Duodenal mucosa (tissue), 2 donors: ENCODE results near the gene ZNF536.

Experiments
- H3K27ac ChIP-seq: one replicate; pipeline ENCODE4 v1.7.0; 2013; ENCODE audit warnings: low read depth, low read length
- H3K27me3 ChIP-seq, 2 donors: one replicate each; pipeline ENCODE4 v1.7.0; 2013; ENCODE audit warnings: low read length in 2 of 2, control low read depth in 1 of 2; ENCODE audit not compliant: insufficient read depth in 2 of 2, control insufficient read depth in 1 of 2
- H3K36me3 ChIP-seq, 2 donors: one replicate each; pipeline ENCODE4 v1.7.0; 2013; ENCODE audit warnings: low read length in 2 of 2, control low read depth in 1 of 2; ENCODE audit not compliant: insufficient read depth in 2 of 2, control insufficient read depth in 1 of 2
- H3K4me1 ChIP-seq, 2 donors: one replicate each; pipeline ENCODE4 v1.7.0; 2013; ENCODE audit warnings: low read length in 2 of 2, control low read depth in 1 of 2; ENCODE audit not compliant: insufficient read depth in 2 of 2, control insufficient read depth in 1 of 2
- H3K4me3 ChIP-seq, 2 donors: one replicate each; pipeline ENCODE4 v1.7.0; 2013; ENCODE audit warnings: low read length in 2 of 2, low read depth in 1 of 2
- H3K9ac ChIP-seq, 2 donors: one replicate each; pipeline ENCODE4 v1.7.0; 2013; ENCODE audit warnings: low read length in 2 of 2, low read depth in 1 of 2
- H3K9me3 ChIP-seq, 2 donors: one replicate each; pipeline ENCODE4 v1.7.0; 2013; ENCODE audit warnings: low read length in 2 of 2, control low read depth in 1 of 2; ENCODE audit not compliant: control insufficient read depth in 1 of 2

Gene ZNF536

GRCh38 chr19:30332445-30333234 is 39.5 kb upstream of the ZNF536 start:
- H3K9me3 ChIP-seq = no peaks in the 10 kb centered on the region
- no peak overlapping the region for H3K27ac ChIP-seq
- H3K9ac ChIP-seq = no peak overlapping the region

DNA sequence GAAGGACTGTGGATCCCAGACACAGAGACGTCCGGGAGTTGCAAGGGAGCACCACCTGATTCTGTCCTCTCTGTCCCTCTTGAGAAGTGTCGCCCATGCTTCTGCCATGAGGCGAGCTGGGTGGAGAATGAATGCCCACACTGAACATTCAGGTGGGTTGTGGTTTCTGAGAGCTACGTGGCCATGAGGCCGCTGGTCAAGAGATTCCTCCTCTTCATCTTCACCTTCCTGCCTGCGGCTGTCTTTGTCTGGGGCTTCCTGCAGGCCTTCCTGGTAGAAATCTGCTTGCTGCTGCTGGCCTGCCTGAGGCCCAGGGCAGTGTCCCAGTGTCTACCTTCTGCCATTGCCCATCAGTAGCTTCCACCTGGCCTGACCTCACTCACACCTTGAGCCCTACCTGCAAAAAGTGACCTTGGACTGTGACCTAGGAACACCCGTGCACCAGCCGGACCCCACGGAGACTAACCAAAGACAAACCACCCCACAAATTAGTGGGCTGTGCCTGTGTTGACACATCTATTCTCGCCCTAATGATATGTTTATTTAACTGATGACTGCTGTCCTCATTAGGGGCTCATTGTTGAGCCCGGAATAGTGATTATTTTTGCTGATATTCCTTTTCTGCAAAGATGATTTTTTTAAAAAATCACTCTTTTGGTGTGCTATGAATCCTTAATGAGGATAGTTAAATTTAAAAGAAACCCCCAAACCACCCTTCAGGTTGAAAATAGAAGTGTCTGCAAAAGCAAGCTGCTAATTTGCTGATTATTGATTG is 38.7 kb upstream of the ZNF536 start:
- Histone ChIP-seq H3K4me1 (no peaks in the 10 kb centered on the region), H3K27me3 (no peaks in the 10 kb centered on the region), H3K27ac (no peak overlapping the region), H3K9me3 (no peaks in the 10 kb centered on the region), H3K36me3 (no peaks in the 10 kb centered on the region), H3K9ac (no peak overlapping the region), H3K4me3 (no peak overlapping the region)

More at GRCh38 chr19:30332445-30333234, 39.5 kb upstream of the ZNF536 start:
- Histone ChIP-seq H3K36me3 (no peaks in the 10 kb centered on the region), H3K27me3 (no peaks in the 10 kb centered on the region), H3K4me3 (no peak overlapping the region), H3K4me1 (no peaks in the 10 kb centered on the region)

DNA sequence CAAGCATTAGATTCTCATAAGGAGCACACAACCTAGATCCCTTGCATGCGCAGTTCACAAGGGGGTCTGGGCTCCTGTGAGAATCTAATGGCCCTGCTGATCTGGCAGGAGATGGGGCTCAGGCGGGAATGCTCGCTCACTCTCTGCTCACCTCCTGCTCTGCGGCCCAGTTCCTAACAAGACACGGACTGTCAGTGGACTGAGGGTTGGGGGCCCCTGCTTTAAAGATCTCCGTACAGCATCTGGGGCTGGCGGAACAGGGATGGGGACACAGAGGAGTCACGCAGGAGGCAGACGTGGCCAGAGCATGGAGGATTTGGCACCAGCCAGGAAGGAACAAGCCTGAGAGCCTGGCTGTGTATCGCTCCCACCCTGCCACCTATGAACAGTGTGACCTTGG is 37.3 kb upstream of the ZNF536 start:
- H3K27ac ChIP-seq = no peak overlapping the region
- H3K9ac ChIP-seq = no peak overlapping the region
- H3K4me1 ChIP-seq = no peaks in the 10 kb centered on the region
- no peaks in the 10 kb centered on the region for H3K27me3 ChIP-seq
- H3K36me3 ChIP-seq = no peaks in the 10 kb centered on the region
- no peak overlapping the region for H3K4me3 ChIP-seq
- no peaks in the 10 kb centered on the region for H3K9me3 ChIP-seq

DNA sequence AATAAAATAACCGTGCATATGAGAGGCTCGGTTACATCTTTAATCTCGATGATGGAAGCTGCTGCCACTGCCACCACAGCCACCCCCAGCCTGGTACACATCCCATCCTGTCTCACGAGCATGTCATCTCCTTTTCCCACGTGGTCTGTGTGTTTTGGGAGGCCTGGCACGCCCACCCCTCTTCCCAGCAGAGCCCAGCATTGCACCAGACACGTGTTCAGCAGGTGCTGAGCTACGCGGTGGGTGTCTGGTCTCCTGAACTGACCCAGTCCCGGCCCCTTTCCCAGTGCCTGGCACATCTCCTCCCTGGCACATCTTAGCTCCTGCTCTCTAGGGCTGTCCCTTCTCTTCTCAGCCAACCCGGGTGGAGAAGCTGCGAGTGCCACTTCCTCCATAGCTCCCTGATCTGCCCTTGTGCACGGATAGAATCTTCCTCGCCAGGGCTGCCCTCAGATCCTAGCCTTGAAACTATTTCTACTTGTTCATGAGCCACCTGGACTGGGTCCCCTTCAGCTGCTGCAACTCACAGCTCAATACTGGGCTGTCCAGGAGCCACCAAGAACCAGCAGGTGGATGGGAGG is 36.8 kb upstream of the ZNF536 start:
- no peaks in the 10 kb centered on the region for H3K36me3 ChIP-seq
- no peaks in the 10 kb centered on the region for H3K27me3 ChIP-seq
- no peaks in the 10 kb centered on the region for H3K4me1 ChIP-seq
- no peak overlapping the region for H3K27ac ChIP-seq
- H3K9ac ChIP-seq = no peak overlapping the region
- H3K9me3 ChIP-seq = no peaks in the 10 kb centered on the region
- H3K4me3 ChIP-seq = no peak overlapping the region

- Histone ChIP-seq H3K27me3 (no peaks in the 10 kb centered on the region), H3K27ac (no peak overlapping the region), H3K36me3 (no peaks in the 10 kb centered on the region), H3K9me3 (no peaks in the 10 kb centered on the region), H3K9ac (no peak overlapping the region), H3K4me3 (no peak overlapping the region), H3K4me1 (no peaks in the 10 kb centered on the region)
Measured at GRCh38 chr19:30336290-30336689, 35.9 kb upstream of the ZNF536 start.

DNA sequence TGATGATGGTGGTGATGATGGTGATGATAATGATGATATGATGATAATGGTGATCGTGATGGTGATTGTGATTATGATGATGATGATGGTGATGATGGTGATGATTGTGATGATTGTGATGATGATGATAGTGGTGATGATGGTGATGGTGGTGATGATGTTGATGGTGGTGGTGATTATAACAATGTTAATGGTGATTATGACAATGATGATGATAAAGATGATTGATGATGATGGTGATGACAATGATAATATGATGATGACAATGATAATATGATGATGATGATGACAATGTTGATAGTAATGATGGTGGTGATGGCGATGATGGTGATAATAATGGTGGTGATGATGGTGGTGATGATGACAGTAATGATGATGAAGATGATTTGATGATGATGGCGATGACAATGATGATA is 34.1 kb upstream of the ZNF536 start:
- H3K27ac ChIP-seq = no peak overlapping the region
- no peaks in the 10 kb centered on the region for H3K4me1 ChIP-seq

DNA sequence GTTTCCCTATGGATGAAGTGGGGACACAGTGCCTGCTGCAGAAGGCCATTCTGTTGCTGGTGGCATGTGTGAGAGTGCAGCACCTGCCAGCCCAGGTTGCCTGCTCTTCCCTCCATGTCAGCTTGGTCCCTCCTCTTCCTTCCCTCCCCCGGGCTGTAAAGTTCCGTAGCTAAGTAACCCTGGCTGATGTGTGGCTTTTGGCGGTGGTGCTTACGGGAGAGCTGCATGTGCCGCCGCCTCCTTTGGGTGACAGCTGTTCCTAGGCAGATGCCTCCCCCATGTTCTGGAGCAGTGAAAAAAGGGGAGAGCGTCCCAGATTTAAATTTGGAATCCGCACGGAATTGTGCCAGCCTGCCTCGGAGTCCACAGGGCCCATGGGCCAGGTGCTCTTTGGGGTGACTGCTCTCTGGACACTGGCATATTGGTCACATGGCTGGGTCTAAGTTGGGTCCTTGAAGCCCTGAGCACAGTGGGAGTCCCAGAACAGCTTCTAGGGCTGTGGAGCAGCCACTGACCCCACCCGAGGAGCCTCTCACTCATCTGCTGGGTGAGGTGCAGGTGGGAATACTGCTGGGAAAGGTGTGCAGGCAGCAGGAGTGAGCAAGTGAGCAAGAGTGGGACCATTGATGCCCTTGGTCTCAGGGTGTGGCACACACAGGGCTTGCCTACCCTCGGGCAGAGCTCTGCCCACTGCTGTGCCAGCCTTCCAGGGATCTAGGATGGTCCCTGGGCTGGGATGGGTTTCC is 33.1 kb upstream of the ZNF536 start:
- Histone ChIP-seq H3K9me3 (no peaks in the 10 kb centered on the region), H3K4me1 (no peaks in the 10 kb centered on the region), H3K27ac (no peak overlapping the region), H3K4me3 (no peak overlapping the region), H3K36me3 (no peaks in the 10 kb centered on the region), H3K9ac (no peak overlapping the region), H3K27me3 (no peaks in the 10 kb centered on the region)

More for the DNA sequence above, 34.1 kb upstream of the ZNF536 start:
- no peak overlapping the region for H3K9ac ChIP-seq
- no peaks in the 10 kb centered on the region for H3K9me3 ChIP-seq
- H3K27me3 ChIP-seq = no peaks in the 10 kb centered on the region
- H3K36me3 ChIP-seq = no peaks in the 10 kb centered on the region
- no peak overlapping the region for H3K4me3 ChIP-seq

- no peak overlapping the region for H3K27ac ChIP-seq
- H3K4me3 ChIP-seq = no peak overlapping the region
- H3K9ac ChIP-seq = no peak overlapping the region
- H3K9me3 ChIP-seq = no peaks in the 10 kb centered on the region
- no peaks in the 10 kb centered on the region for H3K36me3 ChIP-seq
- H3K27me3 ChIP-seq = no peaks in the 10 kb centered on the region
- H3K4me1 ChIP-seq = no peaks in the 10 kb centered on the region
Measured at GRCh38 chr19:30339624-30340525, 32.3 kb upstream of the ZNF536 start.

- no peak overlapping the region for H3K9ac ChIP-seq
- H3K9me3 ChIP-seq = no peaks in the 10 kb centered on the region
- no peak overlapping the region for H3K27ac ChIP-seq
- no peak overlapping the region for H3K4me3 ChIP-seq
- no peaks in the 10 kb centered on the region for H3K4me1 ChIP-seq
- no peaks in the 10 kb centered on the region for H3K27me3 ChIP-seq
- no peaks in the 10 kb centered on the region for H3K36me3 ChIP-seq
Measured at GRCh38 chr19:30340771-30341561, 31.2 kb upstream of the ZNF536 start.
